Activated CD4-positive, alpha-beta T cell treated with anti-CD3 and anti-CD28 coated beads, Interleukin-2, amount 50 U/mL, for 24 hours (primary cell): Measurements from ENCODE around the gene ANGPTL5.
"Not testable (repeated sequence)": the region's sequence is repeated elsewhere in the genome, so short reads cannot be mapped to it uniquely, and the experiment has no call there.

Experiments
- DNase-seq, 2 donors: peaks; one replicate each; pipeline ENCODE4 v3.0.0-alpha.2; 2020; ENCODE audit warnings: low read depth in 1 of 2, low spot score in 1 of 2

Gene ANGPTL5

GRCh38 chr11:101889767-101890166, 26.6 kb downstream of the ANGPTL5 start:
- DNase-seq = no peak

DNA sequence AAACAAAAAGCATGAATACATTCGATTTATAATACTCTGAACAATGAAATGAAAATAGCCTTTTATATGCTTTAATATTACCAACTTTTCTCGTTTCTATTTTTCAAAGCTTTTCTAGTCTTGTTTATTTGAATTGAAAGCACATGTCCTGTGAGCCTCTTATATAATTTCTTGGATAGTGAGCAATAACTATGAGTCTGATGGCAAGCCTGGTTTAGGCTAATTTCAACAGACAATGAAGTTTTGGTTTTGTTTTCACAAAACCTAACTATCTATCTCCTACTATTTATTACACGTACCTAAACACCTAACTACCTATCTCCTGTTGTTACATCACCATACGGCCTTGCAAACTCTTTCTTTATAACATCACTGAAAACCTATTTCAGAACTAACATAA, 30.7 kb downstream of the ANGPTL5 start:
- no peak for DNase-seq

- no peak for DNase-seq
Observed at GRCh38 chr11:101881586-101881985, 34.7 kb downstream of the ANGPTL5 start.

DNA sequence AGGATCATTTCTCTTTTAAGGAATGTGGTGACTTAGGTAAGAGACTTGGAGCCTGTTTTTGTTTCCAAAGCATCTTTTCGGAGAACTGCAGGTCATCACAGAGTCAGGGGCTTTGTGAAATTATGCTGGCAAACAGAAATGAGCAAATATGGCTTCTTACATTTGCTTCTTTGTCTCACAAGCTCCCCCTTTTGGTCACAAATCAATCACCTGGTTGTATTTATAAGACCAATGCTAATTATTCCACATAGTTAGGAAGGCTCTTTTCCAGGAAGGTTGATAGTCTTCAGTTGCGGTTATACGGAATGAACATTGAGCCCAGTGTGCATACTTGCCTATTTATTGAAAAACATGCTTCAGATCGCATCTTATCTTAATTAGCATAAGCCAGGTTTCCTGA, 36.1 kb downstream of the ANGPTL5 start:
- no peak for DNase-seq

DNA sequence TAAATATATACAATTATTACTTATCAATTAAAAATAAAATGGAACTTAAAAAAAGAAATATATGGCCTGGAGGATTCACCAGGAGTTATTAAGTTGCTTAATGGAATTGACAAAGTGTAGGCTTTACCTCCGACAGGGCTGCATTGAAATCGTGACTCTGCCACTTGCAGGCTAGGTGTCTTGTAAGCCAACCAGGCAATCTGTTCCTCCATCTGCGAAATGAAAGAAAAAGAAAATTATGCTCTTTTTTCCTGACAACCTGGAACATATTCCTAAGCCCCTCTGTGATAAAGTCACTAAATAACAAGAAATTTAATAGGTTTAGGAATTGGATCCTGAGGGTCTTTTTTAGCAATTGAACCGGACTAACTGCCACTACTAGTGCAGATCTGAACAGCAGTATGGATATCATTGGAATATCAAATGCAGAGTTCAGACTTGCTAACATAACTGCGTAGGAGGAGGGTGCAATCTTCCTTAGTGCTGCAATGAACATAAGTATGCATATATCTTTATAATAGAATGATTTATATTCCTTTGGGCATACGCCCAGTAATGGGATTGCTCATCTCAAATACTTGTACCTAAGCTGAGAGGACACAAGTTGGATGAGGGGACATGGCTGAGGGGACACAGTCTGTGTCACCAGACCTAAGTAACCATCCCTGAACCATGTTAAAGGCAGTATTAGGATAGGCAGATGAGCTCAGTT, 44.0 kb downstream of the ANGPTL5 start:
- DNase-seq = no peak

GRCh38 chr11:101870510-101870909, 45.8 kb downstream of the ANGPTL5 start:
- no peak for DNase-seq

DNA sequence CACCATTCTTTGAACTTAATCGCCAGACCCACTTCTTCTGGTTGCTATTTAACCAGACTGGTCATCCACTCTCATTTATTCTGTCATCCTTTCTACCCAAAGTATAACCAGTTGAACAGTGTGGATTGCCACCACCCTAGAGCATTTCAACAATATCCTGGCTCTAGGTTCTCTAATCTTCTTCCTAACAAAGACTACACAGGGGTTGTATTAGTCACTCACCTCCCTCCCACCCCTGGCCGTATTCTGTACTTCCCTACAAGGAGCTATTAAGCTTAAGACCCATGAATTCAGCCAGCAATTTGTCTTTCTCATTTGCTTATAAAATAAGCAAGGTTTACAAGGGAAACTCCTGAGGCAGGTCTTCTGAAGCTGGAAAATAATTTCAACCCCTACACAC, 48.4 kb downstream of the ANGPTL5 start:
- DNase-seq = no peak

DNA sequence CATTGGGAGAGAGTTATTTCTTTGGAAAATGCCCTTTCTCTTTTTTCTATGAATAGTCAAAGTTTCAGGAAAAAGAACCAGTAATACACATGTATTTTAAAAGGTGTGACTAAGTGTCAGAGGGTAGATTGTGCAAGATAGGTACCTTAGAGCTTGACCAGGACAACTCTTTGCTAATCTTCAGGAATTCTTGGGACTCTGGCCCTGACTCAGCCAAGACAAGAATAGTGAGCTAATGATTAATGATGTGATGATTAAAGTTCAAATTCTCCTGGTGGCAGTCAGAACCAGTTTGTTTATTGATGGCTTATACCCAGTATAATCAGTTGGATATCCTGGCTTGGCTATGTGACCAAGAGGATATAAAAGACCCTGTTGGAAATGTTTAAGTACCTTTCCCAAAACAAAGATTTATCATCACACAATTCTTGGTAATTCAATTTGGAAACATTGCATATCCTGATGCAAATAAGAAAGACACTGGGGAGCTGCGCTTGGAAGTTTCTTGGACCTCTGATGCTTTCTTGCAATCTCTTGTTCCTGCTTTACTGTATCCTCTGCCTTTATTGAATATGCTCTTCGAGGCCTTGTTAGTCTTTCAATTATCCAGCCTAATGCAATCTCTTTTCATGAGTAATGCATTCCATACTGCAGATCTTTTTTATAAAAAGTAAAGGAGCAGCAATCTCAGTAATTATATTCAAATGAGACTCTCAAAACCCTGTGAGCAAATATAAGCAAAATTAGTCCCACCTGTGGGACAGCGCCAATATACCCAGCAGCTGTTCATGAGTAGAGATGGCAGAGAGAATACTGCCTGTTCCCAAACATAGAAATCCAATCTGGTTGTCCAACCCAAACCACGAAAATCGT, 49.5 kb downstream of the ANGPTL5 start:
- no peak for DNase-seq

- DNase-seq = no peak
Observed at GRCh38 chr11:101864098-101864497, 52.2 kb downstream of the ANGPTL5 start.

GRCh38 chr11:101863361-101863760, 53.0 kb downstream of the ANGPTL5 start:
- no peak for DNase-seq

- no peak for DNase-seq
Observed at GRCh38 chr11:101862391-101863233, 53.7 kb downstream of the ANGPTL5 start.

- peak in 1 of 2 donors; percentile 9 for DNase-seq
Observed at GRCh38 chr11:101860696-101861427, 55.5 kb downstream of the ANGPTL5 start.

DNA sequence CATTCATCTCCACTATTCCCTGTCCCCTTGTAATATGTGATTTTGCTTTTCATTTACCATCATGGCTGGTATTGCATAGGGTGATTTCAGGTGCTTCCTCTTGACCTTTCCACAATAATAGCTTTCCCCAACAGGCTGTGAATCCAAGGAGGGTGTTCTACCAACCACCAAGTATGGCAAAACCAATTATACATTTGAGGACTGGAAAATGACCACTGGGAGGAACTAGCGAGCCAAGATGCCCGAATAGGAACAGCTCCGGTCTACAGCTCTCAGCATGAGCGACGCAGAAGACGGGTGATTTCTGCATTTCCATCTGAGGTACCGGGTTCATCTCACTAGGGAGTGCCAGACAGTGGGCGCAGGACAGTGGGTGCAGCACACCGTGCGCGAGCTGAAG, 64.1 kb downstream of the ANGPTL5 start:
- DNase-seq = not testable (repeated sequence)

- DNase-seq = no peak
Observed at GRCh38 chr11:101848262-101848661, 68.1 kb downstream of the ANGPTL5 start.

GRCh38 chr11:101844608-101845007, 71.7 kb downstream of the ANGPTL5 start:
- DNase-seq = no peak

GRCh38 chr11:101840704-101841103, 75.6 kb downstream of the ANGPTL5 start:
- no peak for DNase-seq
